Left lung (tissue), 10 donors: ENCODE measurements around the gene PRDX5. TPM values are rescaled to one million over a fixed set of nuclear protein-coding genes. Genes with fewer than 3 reads are reported as not detected.
A peak's percentile ranks its signal among the peaks of the same experiment; 100 is the strongest.
"Not testable (repeated sequence)": the region's sequence is repeated elsewhere in the genome, so short reads cannot be mapped to it uniquely, and the experiment has no call there.

ENCODE experiments used
- ATAC-seq: fragments of 200-7000 bp; cut with Tn5 transposase; one replicate; pipeline ENCODE4 v1.9.1; 2020; ENCODE audit warnings: moderate library complexity
- DNase-seq, 4 donors: peaks; one replicate each; pipeline ENCODE4 v3.0.0-alpha.2; 2013 to 2020
- H3K27ac ChIP-seq, 2 donors: fragments of 200-600 bp; sonication (generic) in 1 of 2; one replicate each; pipeline versions ENCODE4 v1.5.0 to v1.8.0; 2020 to 2021
- H3K27me3 ChIP-seq, 2 donors: fragments of 200-600 bp; sonication (generic) in 1 of 2; one replicate each; pipeline versions ENCODE4 v1.5.0 to v1.8.0; 2020 to 2021
- H3K36me3 ChIP-seq, 2 donors: fragments of 200-600 bp; sonication (generic) in 1 of 2; one replicate each; pipeline versions ENCODE4 v1.5.0 to v1.8.0; 2020 to 2021
- H3K4me1 ChIP-seq, 2 donors: fragments of 200-600 bp; one replicate each; pipeline ENCODE4 v1.8.0; 2021
- H3K4me3 ChIP-seq, 2 donors: fragments of 200-600 bp; sonication (generic) in 1 of 2; one replicate each; pipeline versions ENCODE4 v1.5.0 to v1.8.0; 2020 to 2021; ENCODE audit warnings: mild to moderate bottlenecking in 1 of 2
- H3K9me3 ChIP-seq, 2 donors: fragments of 200-600 bp; sonication (generic) in 1 of 2; one replicate each; pipeline versions ENCODE4 v1.5.0 to v1.8.0; 2020 to 2021
- CTCF ChIP-seq, 2 donors: fragments of 200-600 bp; sonication (generic) in 1 of 2; IDR thresholded peaks; one replicate each; pipeline versions ENCODE4 v1.5.0 to v1.8.0; 2021; ENCODE audit warnings: antibody characterized with exemption in 2 of 2
- intact Hi-C, 2 donors: fragments of 100-400 bp; cut with DNase I; formaldehyde crosslinking; loops; one replicate each; pipeline versions ENCODE4 v1.11.2 to v1.14.2; 2022
- polyA plus RNA-seq, 6 donors: library from polyadenylated mRNA; unstranded; fragments of 120-200 nt; gene quantifications; one replicate each; pipeline ENCODE4 v1.2.1, GENCODE V29; 2013; ENCODE audit not compliant: insufficient read length in 6 of 6
- total RNA-seq, 2 donors: library from RNA; stranded (reverse); fragmentation: NEBNext Ultra II Directional; extraction: Animal tissue kit (Norgen Biotek cat#: 25700); gene quantifications; one replicate each; pipeline ENCODE4 v1.2.1, GENCODE V29; 2021
- donor health status: DM: no; HTN: yes; CAD: no.
- donor health status: DM: no; HTN: no; CAD: no.

PRDX5 gene
- total and polyA plus RNA-seq, 8 donors = 150 to 209 (median 177) TPM

GRCh38 chr11:64314805-64315561 lies 2.9 kb upstream of the PRDX5 start:
- no peak overlapping the region for H3K4me3 ChIP-seq
- H3K4me1 ChIP-seq = peaks cover 5 to 41% of the 10 kb centered on the region in 2 donors
- no peak for ATAC-seq
- intact Hi-C loops = no loop called here
- no peak for DNase-seq
- no peaks in the 10 kb centered on the region for H3K9me3 ChIP-seq
- H3K27ac ChIP-seq = no peak overlapping the region
- TF ChIP-seq CTCF (IDR thresholded peaks at IDR 0.05) = no peak
- no peaks in the 10 kb centered on the region for H3K27me3 ChIP-seq
- H3K36me3 ChIP-seq = peaks cover 0 to 53% of the 10 kb centered on the region in 2 donors

GRCh38 chr11:64315667-64316526 lies 2.0 kb upstream of the PRDX5 start:
- peak overlapping the region in 1 of 2 donors; percentile 71 for H3K4me3 ChIP-seq
- intact Hi-C loops, H3K9me3 ChIP-seq, DNase-seq, H3K27me3 ChIP-seq, ATAC-seq: not testable (repeated sequence)
- peaks cover 0 to 53% of the 10 kb centered on the region in 2 donors for H3K36me3 ChIP-seq
- H3K27ac ChIP-seq = peak overlapping the region in 1 of 2 donors; percentile 99
- peaks cover 5 to 45% of the 10 kb centered on the region in 2 donors for H3K4me1 ChIP-seq

- no peaks in the 10 kb centered on the region for H3K27me3 ChIP-seq
- no peak for TF ChIP-seq CTCF (IDR thresholded peaks at IDR 0.05)
- H3K4me1 ChIP-seq = peaks cover 5 to 46% of the 10 kb centered on the region in 2 donors
- intact Hi-C loops = no loop called here
- H3K36me3 ChIP-seq = peaks cover 0 to 52% of the 10 kb centered on the region in 2 donors
- H3K27ac ChIP-seq = peak overlapping the region; percentile 98 to 99
- H3K9me3 ChIP-seq = no peaks in the 10 kb centered on the region
- ATAC-seq = no peak
- no peak for DNase-seq
- peak overlapping the region; percentile 71 to 85 for H3K4me3 ChIP-seq
Observed at GRCh38 chr11:64316672-64317324, 1.1 kb upstream of the PRDX5 start.

GRCh38 chr11:64317325-64317960 lies 478 bp upstream of the PRDX5 start, which contains the start of gene TRMT112:
Gene TRMT112, minus strand, starts transcription at chr11:64317559. Its CDS starts 33 bp downstream, at chr11:64317526.
- peaks cover 5 to 46% of the 10 kb centered on the region in 2 donors for H3K4me1 ChIP-seq
- peak within 1 kb of the TSS; percentile 71 to 85 for H3K4me3 ChIP-seq
- peak; percentile 90 to 98 (median 95) for DNase-seq

More at GRCh38 chr11:64317325-64317960, 478 bp upstream of the PRDX5 start, which contains the start of gene TRMT112:
- Histone ChIP-seq H3K27ac (peak within 1 kb of the TSS; percentile 98 to 99), H3K9me3 (no peaks in the 10 kb centered on the region), H3K27me3 (no peaks in the 10 kb centered on the region), H3K36me3 (peaks cover 0 to 54% of the 10 kb centered on the region in 2 donors)
- intact Hi-C loops = no loop called here
- no peak for TF ChIP-seq CTCF (IDR thresholded peaks at IDR 0.05)
- peak; percentile 80 for ATAC-seq
